GM18909 (cell line): ENCODE measurements around the gene TBC1D16.

Source experiments
- ATAC-seq: cut with Tn5 transposase; IDR thresholded peaks from one replicate; pipeline ENCODE4 v1.9.1; 2021; ENCODE audit warnings: mild to moderate bottlenecking; ENCODE audit not compliant: unreplicated experiment, poor library complexity

The TBC1D16 gene

DNA sequence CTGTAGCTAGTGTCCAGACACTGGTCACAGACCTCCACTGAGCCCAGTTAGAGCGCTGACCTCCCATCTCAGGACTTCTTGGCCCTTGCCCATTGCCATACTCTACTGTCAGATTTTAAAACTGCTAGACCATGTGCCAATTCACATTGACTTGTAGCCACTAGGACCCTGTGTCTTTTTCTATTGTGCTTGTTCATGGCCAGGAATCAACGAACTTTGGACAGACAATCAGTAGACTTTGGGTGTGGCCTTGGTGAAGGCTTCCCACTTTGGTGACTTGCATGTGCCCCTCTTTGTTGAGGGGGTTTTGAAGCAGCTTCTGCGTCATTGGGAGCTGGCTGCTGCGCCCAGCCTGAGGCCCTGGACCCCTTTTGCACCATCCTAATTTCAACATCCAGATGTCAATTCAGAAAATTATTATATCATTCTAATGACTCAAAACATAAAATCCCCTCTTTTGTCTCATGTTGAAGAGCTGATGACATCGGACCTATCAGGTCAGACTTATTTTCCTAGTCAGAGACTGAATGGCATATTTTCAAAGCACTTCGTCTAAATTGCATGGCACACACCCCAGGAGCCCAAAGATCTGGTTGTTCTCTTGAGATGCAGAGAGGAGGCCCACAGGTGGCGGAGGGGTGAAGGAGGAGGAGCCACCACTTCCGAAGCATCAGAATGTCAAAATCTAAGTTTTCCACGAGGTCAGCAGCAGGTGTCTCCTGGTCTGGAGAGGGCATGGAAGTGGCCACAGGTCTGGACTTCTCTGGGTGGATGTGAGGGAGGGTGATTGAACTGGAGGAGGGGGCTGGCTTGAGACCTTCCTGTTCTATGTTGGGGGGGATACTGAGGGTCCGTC lies 103.0 kb downstream of the TBC1D16 start:
- ATAC-seq, result no peak

GRCh38 chr17:79931817-79932309 lies 103.8 kb downstream of the TBC1D16 start:
- no peak for ATAC-seq

- no peak for ATAC-seq
Observed at GRCh38 chr17:79930877-79931816, 104.5 kb downstream of the TBC1D16 start.

DNA sequence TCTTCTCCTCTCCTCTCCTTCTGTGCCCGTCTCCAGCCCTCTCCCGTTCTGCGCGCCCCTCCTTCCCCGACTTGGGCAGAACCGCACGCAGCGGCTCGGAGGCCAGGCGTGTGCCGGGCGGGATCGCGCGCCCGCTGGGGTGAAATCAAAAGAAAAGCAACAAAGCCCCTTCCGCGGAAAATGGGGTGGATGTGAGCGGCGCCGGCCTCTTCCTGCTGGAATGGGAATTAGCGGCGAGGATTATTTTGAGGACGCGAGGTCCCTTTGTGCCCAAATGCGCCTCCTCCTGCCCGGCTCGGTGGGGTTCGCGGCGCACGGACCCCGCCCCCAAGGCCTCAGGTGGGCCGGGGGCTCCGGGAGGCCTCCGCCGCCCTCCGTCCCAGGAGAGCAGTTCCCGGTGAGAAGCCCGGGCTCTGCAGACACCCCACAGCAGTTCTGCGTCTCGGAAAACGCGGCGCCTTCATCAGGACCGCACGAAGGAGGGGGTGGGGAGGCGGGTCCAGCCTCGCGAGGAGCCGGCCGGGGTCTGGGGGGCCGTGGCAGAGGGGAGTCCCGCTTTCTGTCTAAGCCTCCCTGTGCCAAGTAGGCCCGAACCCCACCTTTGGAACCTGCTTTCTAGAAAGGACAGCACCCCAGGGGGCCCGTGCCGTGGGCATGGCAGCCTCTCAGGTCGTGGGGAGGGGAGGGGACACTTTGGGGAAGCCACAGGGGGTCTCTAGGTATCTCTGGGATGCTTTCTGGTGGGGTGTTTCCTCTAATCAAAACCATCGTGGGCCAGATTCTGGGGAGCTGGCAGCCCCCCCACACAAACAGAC lies 105.4 kb downstream of the TBC1D16 start:
- ATAC-seq, result no peak

DNA sequence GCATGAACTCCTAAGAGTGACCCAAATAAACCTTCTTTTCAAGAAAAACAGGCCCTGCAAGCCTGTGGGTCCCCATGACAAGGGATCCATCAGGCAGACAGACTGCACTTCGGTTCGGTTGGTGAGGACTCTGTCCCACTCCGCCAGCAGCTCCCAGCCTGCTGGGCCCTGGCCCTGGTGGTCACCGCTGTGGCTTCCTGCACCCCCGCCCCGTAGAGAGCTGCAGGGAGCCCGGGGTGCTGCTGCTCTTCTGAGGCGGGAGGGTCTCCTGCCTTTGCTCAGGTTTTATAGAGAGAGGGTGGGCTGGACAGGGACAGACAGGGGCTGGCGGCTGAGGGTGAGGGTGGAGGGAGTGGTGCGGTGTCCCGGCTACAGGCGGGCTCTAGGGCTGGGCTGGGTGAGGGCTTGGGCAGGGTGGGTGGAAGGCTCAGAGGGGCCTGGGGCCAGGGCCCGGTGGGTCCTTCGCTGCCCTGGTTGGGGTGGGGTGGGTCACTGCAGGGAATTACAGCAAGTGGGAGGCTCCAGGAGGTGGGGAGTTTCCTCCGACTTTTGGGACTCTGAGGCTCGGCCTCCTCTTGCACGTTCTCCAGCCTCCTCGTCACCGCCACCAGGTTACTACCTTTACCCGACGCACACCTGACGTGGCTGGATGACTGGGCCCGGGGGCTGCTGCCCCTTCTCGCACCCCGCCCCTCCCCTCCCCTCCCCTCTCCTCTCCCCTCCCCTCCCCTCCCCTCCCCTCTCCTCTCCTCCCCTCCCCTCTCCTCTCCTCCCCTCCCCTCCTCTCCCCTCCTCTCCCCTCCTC lies 106.2 kb downstream of the TBC1D16 start:
- no peak for ATAC-seq

- no peak for ATAC-seq
Observed at GRCh38 chr17:79928502-79929256, 107.0 kb downstream of the TBC1D16 start.

DNA sequence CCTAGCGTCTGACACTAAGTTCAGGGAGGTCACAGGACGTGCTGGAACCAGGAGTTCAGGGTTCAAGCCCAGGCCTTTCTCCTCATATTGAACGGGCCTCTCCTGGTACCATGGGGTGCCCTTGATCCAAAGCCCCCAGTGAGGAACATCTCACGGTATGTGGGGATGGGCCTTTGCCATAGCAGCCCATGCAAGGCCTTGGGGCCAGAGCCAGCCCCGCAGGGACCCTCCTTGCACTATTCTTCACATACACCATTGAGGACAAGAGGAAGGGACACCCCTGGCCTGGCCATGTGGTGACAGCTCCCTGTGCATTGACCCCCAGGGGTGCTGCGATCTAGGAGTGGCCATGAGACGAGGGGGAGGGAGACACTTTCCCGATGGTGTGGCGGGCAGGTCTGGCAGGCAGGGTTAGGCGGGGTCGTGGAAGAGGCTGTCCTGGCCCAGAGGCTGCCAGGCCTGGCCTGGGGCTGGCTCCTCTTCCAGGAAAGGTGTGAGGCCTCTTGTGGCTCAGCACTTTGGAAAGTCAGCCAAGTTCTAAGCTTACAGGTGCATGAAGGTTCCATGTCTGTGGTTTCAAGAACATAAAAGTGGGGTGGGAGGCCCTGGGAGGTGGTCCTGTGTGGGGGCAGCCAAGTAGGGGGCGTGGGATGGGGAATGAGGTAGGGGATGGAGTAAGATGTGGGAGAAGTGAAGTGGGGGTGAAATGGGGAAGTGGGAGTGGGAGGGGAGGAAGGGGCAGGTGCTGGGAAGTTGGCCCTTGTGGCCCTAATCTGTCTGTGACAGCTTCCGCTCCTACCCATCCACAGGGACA lies 107.8 kb downstream of the TBC1D16 start:
- ATAC-seq, result no peak

- ATAC-seq, result no peak
Observed at GRCh38 chr17:79927136-79927661, 108.5 kb downstream of the TBC1D16 start.

DNA sequence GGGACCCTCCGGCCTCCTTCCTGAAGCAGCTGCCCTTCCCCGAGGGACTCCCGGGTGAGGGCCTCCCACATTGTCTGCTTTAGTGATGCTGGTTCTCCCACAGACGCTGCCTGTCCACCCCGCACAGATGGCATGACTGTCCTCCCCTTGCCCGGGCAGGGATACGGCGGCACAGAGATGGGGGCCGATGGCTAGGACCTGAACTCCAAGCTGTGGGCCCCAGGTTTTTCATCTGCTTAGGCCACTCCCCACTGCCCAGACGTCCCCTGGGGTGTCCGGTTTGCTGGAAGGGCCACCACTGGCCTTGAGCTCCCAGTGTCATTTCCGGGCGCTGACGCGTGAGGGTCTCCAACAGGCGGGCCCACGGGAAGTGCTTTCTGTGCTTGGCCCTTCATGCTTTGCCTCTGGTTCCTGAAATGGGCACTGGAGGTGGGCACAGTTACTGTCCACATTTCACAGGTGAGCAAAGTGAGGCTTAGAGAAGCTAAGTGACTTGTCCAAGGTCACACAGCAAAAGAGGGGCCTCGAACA lies 109.0 kb downstream of the TBC1D16 start:
- no peak for ATAC-seq

- no peak for ATAC-seq
Observed at GRCh38 chr17:79926142-79926604, 109.5 kb downstream of the TBC1D16 start.

DNA sequence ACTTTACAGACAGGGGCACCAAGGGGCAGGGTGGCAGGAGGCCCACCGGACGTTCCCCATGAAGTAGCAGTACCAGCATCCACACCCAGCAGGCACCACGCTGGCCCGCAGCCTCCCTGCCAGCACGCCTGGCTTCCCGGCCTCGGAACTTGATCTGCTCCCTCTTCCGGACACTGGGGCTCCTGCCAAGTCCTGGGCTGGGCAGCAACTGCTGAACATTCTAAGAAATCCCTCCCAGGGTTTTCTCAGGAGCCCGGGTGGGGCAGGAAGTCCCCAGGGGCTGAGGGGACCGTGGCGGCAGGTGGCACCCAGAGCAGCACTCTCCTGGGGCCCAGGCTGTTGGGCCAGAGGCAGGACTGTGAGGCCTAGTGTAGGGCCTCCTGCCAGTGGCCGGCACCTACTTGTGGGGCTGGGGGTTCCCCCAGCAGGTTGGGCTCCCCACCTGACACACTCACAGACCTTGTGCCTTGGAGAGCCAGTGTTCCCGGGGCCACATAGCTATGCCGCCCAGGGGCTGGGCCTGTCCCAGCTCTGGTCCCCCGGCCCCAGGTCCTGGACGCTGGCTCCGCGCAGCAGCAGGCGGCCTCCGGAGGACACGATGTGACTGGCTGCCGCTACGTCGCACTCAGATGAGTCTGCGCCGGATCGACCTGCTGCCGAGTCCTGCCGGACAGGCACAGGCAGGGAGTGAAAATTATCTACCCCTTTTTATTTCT lies 110.3 kb downstream of the TBC1D16 start:
- ATAC-seq, result no peak

GRCh38 chr17:79924639-79924976 lies 111.1 kb downstream of the TBC1D16 start:
- no peak for ATAC-seq

- no peak for ATAC-seq
Observed at GRCh38 chr17:79923974-79924638, 111.6 kb downstream of the TBC1D16 start.

DNA sequence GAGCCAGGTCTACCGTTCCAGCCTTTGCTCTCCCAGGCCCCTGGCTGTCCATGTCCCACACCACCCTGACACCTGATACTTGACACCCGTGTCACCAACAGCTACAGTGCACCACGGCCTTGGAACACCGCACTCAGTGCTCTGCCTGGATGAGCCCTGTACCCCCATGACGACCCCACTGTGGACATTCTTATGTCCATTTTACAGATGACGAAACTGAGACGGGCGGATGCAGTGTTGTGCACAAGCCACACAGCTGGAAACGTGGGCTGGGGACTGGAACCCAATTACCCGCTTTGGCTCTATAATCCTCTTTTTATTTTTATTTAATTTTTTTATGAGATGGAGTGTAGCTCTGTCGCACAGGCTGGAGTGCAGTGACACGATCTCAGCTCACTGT lies 112.9 kb downstream of the TBC1D16 start:
- ATAC-seq, result no peak

- ATAC-seq, result no peak
Observed at GRCh38 chr17:79922116-79922601, 113.5 kb downstream of the TBC1D16 start.
